HG02943 (cell line): Measurements from ENCODE around the gene C17orf114.

Experiments
- ATAC-seq: cut with Tn5 transposase; IDR thresholded peaks from one replicate; pipeline ENCODE4 v1.9.1; 2021; ENCODE audit warnings: mild to moderate bottlenecking, low read depth, moderate library complexity; ENCODE audit not compliant: unreplicated experiment

Gene C17orf114

GRCh38 chr17:4823373-4824089 is 21.4 kb upstream of the C17orf114 start:
- no peak for ATAC-seq

- ATAC-seq = no peak
These were observed 20.7 kb upstream of the C17orf114 start for GRCh38 chr17:4822835-4823234.

GRCh38 chr17:4818276-4818675 is 16.1 kb upstream of the C17orf114 start:
- ATAC-seq = no peak

GRCh38 chr17:4816826-4817225 is 14.7 kb upstream of the C17orf114 start:
- no peak for ATAC-seq

- no peak for ATAC-seq
These were observed 13.0 kb upstream of the C17orf114 start for GRCh38 chr17:4815043-4815675.

GRCh38 chr17:4812690-4813089 is 10.6 kb upstream of the C17orf114 start:
- ATAC-seq = no peak

- ATAC-seq = no peak
These were observed 9.3 kb upstream of the C17orf114 start for GRCh38 chr17:4811471-4811870.

GRCh38 chr17:4810696-4811290 is 8.7 kb upstream of the C17orf114 start:
- ATAC-seq = no peak

- ATAC-seq = no peak
These were observed 6.2 kb upstream of the C17orf114 start for GRCh38 chr17:4808378-4808767.

- no peak for ATAC-seq
These were observed 5.7 kb upstream of the C17orf114 start for GRCh38 chr17:4807605-4808377.

GRCh38 chr17:4806777-4807604 is 4.9 kb upstream of the C17orf114 start, which contains the start of gene PLD2:
PLD2 (plus strand) TSS chr17:4807152; CDS start chr17:4807773, 621 bp downstream.
- ATAC-seq = peak; percentile 90

- ATAC-seq = no peak
These were observed 4.3 kb upstream of the C17orf114 start for GRCh38 chr17:4806456-4806776.

GRCh38 chr17:4800462-4801196 is 1.5 kb downstream of the C17orf114 start:
- no peak for ATAC-seq

- no peak for ATAC-seq
These were observed 5.6 kb downstream of the C17orf114 start for GRCh38 chr17:4796552-4796920.

- no peak for ATAC-seq
These were observed 7.0 kb downstream of the C17orf114 start for GRCh38 chr17:4795168-4795567.

- ATAC-seq = no peak
These were observed 11.4 kb downstream of the C17orf114 start for GRCh38 chr17:4790705-4791088.

- peak; percentile 78 for ATAC-seq
These were observed 12.0 kb downstream of the C17orf114 start for GRCh38 chr17:4789951-4790704.

- ATAC-seq = no peak
These were observed 12.5 kb downstream of the C17orf114 start for GRCh38 chr17:4789701-4789950.
